Fibroblast of skin of left quadriceps (primary cell): ENCODE measurements around the gene PDE3A.
"Not testable (repeated sequence)": the region's sequence is repeated elsewhere in the genome, so short reads cannot be mapped to it uniquely, and the experiment has no call there.

Experiments
- DNase-seq, 2 experiments: peaks; one replicate each; pipeline ENCODE4 v3.0.0-alpha.2; 2013; ENCODE audit warnings: low read depth in 2 of 2

PDE3A gene

DNA sequence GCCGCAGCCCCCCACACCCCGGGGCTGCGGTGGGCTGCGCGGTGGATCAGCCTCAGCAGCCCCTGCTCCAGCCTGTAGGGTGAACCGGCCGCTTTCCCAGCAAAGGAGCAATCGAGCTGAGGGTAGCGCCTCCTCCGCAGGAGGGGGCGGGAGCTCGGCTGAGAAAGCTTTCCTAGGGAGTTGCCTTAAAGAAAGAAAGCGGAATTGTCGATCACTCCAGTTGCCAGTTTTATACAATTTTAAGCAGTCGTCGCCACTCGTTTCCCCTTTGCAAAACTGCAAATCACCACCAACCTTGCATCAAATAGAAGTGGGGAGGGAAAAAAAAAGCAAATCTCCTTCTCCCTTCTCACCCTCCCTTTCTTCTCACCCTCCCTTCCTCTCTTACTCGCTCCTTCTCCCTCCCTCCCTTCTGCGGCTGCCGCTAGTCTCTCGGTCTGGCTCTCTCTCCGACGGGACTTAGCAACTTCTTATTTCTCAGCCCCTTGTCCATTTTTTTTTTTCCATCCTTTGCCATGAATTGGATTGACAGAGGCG, at the start of gene PDE3A:
Gene PDE3A, plus strand, starts transcription at position 424 of the 537 bp plus-strand sequence. CDS start 748 bp downstream, outside the sequence.
- DNase-seq = peak; percentile 51 to 62

DNA sequence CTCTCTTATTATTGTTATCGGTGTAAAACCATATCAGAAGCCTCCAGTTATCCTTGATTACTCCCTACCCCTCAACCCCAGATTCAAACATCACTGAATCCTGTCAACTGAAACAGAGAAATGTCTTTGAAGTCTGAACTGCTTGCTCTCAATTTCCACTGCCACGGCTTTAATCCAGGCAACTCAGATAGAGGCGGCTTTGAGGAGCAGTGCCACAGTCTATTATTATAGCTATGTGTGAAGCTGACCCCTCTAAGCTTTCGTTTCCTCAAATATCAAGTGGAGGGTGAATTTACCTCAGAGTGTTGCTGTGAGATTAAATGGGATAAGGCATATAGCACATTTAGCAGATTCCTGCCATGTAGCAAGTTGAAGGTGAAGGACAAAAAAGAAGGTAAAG, 49.0 kb upstream of the PDE3A start:
- DNase-seq = no peak

DNA sequence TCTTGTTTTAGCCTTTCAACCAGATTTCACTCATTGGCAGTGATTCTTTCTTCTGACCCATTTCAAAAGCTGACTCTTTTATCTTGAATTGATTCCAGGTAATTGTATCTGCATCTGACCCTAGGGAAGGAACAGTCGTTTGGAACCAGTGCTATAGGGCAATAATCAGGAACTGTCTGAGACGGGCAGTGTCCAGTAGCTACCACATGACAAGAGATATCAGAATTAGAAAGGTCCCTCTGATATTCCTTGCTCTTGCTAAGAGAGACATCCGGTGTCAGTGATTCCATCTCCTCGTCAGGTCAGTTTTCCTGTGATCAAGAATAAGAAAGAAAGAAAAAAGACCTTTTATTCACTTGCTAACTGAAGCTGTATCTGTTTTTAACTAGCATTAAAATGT, 47.8 kb upstream of the PDE3A start:
- no peak for DNase-seq

- DNase-seq = not testable (repeated sequence)
These were observed 37.4 kb upstream of the PDE3A start for GRCh38 chr12:20330826-20331505.

DNA sequence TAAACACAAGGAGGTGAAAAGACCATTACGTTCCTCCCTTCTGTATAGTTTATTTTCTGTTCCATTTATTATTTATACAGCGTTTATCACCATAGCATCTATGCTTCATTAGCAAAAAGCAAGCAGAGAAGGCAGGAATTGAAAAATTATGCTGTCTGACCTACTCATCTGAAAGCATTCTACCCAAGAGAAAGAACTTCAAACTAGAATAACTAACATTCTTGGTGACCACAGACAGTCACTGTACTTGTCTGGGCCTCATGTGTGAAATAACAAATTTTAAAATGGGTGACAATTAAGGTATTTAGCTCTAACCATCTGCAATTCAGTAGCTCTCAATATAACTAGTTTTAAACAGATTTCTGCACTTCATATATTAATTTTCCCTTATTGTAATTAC, 29.3 kb upstream of the PDE3A start:
- DNase-seq = peak in 1 of 2 experiments; percentile 10

DNA sequence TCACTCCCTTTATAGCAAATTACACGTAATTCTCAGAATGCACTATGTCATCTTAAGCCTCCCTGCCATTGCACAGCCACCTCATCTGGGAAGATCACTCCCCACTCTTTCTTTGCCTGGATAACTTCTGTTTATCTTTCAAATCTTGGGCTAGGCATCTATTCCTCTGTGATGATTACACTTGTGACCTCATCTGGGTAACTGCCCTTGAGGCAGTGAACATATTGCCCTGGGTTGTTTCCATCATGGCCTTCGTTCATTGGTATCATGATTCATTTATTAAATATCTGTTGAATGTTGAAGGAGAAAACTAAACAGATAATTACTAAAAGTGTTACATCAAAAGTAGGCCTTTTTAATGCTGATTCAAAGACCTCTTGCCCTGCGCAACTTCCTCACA, 26.2 kb upstream of the PDE3A start:
- no peak for DNase-seq

DNA sequence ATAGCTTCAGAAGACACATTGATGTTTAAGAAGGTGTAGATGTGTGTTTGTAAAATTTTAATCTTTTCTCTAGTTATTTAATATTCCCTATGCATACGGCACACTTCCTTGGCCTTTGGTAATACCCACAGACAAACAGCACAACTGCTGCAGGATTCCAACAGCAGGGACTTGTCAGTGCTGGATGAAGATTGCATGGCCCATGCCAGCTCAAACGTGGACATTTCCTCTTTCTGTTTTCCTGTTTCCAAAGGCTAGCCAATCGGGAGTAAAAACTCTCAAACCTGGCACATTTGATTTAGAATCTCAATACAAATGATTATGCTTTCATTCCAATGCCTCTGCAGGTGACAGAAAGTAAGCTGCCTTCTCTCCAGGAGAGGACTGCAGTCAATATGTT, 22.5 kb upstream of the PDE3A start:
- no peak for DNase-seq

DNA sequence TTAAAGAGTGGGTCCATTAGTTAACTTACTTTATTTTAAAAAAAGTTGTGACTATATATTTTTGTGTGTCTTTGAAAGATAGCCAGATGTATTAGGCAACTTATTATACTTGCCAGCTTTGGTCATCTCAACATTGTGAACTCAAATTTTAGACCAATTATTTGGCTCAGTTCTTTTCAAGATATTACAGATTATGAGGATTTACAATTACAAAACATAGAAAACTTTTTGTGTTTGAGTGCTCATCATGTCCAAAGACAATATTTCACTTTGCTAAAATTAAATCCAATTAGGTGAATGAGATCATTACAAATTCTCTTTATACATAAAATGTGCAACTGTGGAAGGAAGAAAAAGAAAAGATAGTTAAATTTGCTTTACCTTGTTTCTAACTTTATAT, 18.3 kb upstream of the PDE3A start:
- DNase-seq = no peak

DNA sequence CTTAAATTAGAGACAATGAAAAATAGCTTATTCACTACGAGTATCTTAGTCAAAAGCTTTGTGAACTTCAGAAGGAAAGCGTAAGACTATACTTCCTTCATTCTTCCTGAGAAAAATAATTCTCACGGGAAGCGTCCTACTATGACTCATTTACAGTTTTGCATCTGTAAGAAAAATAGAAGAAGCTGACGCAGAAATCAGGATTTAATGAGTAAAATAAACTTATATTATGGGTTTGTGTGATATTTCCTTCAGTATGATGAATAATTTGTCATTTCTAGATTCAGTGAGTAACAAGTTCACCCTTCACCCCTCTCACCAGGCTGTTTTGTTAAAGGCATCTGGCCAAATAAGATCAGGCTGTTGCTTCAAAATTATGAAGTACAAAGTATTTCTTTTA, 17.8 kb upstream of the PDE3A start:
- peak; percentile 61 to 67 for DNase-seq

DNA sequence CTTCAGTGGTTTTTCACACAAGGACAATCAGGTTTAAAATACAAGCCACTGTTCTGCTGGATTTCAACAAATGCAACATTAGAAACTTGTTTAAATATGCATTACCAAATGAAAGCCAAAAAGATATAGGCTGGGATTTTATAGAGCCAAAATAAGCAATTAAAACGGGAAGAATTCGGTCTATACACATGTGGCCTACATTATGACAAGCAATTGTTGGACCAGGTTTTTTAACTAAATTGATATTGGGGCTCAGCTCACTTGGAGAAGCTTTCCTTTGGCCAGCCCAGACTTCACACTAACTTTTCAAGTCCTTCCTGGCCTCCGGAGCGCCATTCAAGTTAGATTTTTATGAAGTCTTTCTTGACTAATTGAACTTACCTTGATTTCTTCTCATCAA, 16.9 kb upstream of the PDE3A start:
- no peak for DNase-seq

DNA sequence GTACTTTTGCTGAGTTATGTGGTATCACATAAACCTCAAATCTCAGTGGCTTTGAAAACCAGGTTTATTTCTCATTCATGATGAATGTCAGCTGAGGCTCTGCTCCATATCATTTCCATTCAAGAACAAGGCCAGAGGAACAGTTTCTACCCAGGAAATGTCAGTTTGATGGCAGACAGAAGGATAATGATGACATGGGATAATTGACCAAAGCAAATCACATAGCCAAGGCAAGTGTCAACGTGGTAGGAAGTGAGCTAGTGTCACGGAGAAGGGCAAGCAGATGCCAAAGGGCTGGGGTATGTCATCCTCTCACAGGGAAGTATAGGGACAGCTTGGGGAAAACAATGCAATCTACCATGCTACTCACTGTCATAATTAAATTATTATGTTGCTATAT, 12.3 kb upstream of the PDE3A start:
- DNase-seq = no peak

DNA sequence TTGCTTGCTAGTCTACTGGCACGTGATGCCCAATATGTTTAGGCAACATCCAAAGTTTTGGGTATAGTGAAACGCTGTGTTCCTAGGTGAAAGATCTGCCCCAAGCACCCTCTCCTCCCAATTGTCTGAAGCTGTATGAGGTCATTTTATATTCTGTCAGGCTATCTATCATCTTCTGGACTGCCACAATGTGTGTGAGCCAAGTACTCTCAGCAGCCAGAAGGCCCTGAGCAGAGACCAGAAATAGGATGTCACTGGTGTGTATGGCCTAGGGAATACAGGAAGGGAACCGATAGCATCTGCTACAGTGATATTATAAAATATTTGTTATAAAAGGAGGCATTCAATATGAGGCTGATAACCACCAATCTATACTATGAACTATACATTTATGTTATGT, 7.9 kb upstream of the PDE3A start:
- no peak for DNase-seq

GRCh38 chr12:20361416-20361815, 6.9 kb upstream of the PDE3A start:
- DNase-seq = no peak

DNA sequence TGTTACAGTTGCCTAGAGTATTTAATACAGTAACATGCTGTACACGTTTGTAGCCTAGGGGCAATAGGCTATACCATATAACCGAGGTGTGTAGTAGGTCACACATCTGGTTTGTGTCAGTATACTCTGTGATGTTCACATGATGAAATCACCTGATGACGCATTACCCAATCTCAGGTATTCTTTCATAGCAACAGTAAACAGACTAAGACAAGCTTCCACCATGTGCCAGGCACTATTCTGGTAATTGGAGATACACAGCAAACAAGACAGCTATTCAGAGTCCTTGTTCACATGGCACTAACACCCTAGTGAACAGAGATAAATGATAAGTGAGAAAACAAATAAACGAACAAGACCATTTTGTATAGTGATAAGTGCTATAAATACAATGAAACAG, 3.8 kb upstream of the PDE3A start:
- DNase-seq = no peak

GRCh38 chr12:20366776-20367409, 1.4 kb upstream of the PDE3A start:
- no peak for DNase-seq

DNA sequence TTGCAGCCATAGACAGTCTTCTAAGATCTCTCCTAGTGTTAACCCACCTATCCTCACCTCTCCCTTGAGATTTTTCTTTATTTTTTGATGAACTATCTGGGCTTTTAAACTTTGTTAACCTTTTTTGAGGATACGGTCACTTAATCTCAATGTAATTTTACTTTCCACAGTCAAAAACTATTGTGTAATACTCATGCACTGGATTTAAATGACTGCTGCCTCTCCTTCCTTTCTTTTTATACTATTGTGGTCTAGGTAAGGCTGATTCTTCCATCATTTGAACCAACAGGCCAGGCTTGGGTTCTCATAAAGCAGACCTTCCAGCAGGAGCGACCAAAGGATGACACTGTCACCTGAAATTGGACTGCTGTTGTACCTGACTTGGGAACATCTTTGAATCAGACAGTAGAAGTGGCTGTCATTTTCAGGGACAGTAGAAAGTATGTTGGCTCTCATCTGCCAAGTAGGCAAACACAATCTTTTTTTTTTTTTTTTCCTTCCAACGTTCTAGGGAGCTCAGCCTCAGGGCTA, 689 bp upstream of the PDE3A start:
- no peak for DNase-seq

GRCh38 chr12:20368651-20369304, 441 bp downstream of the PDE3A start:
- DNase-seq = no peak

DNA sequence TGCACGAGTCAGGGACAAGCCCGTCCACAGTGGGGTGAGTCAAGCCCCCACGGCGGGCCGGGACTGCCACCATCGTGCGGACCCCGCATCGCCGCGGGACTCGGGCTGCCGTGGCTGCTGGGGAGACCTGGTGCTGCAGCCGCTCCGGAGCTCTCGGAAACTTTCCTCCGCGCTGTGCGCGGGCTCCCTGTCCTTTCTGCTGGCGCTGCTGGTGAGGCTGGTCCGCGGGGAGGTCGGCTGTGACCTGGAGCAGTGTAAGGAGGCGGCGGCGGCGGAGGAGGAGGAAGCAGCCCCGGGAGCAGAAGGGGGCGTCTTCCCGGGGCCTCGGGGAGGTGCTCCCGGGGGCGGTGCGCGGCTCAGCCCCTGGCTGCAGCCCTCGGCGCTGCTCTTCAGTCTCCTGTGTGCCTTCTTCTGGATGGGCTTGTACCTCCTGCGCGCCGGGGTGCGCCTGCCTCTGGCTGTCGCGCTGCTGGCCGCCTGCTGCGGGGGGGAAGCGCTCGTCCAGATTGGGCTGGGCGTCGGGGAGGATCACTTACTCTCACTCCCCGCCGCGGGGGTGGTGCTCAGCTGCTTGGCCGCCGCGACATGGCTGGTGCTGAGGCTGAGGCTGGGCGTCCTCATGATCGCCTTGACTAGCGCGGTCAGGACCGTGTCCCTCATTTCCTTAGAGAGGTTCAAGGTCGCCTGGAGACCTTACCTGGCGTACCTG, 1.1 kb downstream of the PDE3A start:
- peak in 1 of 2 experiments; percentile 32 for DNase-seq

GRCh38 chr12:20370014-20370386, 1.7 kb downstream of the PDE3A start:
- no peak for DNase-seq

- DNase-seq = no peak
These were observed 2.7 kb downstream of the PDE3A start for GRCh38 chr12:20370866-20371519.

DNA sequence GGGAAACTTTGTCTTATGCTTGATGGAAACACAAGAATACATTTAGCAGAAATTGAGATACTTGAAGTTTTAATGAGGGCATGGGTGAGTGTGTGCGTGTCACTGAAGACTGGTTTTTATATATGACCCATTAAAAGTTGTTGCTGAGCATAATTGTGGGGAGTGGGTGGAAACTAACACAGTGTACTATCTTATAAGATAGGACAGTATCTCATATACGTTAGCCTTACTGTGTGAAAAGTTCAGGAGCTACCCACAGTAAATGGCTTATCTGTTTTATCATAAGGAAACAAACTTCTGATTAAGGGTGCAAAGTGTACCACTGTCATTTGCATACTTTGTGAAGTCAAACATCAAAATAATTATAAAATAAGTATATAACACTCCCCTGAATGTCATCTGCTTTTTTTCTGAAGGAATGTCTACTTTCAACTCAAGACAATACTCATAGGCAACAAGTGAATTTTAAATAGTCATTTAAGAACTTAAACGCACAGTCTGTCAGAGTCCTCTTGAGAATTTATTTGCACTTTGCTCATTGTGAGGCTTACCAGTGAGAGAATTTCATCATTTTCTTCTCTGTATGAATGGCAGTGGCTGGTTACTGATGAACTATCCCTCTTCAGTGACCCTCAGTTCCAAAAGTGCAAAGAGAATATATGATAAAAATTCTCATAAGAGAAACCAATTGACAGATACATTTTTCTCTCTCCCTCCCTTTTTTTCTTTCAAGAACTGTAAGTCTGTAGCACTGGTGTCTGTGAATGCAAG, 4.2 kb downstream of the PDE3A start:
- DNase-seq = no peak
